Skin of body (tissue), 2 donors: ENCODE results near the gene EDDM3A. TPM values are rescaled to one million over a fixed set of nuclear protein-coding genes. Genes with fewer than 3 reads are reported as not detected.

Experiments used
- DNase-seq: peaks from one replicate; lab custom pipeline; 2025; lab: John Stamatoyannopoulos, UW
- total RNA-seq: library from RNA; depleted of rRNA; stranded (reverse); fragments of >200 nt; gene quantifications from one replicate; pipeline ENCODE4 v1.2.3, GENCODE V29; 2014

Gene EDDM3A
- total RNA-seq, 1 donor from 2014 or later: not detected

DNA sequence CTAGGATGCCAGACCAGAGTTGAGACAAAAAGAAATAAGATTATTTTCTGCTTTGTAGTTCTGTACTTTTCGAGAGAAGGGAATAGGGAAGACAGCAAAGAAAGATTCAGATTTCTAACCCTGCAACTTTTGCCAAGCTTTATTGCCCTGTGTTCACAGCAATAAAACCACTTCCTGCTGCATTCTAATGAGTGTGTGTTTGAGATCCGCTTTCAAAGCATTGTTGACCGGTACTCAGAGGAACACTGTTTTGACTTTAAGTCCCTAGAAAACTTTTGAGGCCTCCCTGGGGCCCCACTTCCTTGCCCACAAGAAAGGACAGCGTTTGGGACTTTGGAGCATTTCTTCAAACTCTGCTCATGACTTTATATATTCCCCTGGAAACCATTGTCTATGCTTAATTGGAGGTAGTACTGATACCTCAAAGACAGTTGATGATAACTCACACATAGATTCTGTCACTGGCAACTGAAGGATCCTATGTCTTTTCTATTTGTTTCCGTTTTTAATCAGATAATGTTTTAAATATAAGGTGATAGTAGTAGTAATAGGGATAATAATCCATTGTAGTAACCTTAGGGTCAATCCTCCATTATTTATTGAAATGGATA is 36.7 kb downstream of the EDDM3A start:
- no peak for DNase-seq

DNA sequence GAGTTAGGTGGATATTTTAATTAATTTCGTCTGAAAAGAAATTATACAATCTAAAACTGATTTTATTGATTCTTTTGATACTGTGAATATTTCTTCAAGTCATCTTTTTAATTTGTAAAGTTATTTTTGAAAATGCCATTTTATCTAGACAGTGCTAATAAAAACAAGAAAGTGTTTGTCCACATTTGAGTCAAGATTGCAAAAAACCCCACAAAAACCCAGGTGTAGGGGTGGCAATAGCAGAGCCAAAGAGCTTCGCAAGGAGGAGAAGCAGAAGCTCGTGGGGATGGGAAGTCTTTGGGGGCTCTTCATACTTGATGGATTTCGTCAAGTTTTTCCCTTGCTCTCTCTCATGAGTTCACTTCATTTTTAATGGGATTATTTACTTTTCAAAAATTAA is 41.3 kb downstream of the EDDM3A start:
- no peak for DNase-seq

DNA sequence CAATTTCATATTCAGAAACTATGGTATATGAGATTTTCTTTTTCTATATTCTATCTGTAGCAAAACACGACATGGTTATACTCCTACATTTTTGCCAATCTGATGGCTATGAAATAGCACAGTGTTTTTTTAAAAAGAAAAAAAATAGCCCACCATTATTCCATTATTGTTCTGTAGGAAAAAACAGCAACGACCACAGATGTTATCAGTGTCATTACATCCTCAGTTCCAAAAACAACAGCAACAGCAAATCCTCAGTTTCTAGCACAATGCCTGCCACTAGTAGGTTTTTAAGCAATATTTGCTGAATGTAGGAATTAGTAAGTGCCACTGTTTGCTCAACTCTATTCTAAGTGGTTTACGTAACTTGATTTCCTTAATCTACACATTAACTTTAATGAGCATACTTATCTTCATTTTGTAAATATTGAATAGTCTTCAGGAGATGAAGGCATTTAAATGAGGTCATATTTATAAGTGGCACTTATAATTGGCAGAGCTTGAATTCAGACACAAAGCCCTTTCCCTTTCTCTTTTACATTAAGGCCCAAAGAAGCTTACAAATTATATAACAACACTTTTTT is 43.6 kb downstream of the EDDM3A start:
- no peak for DNase-seq

- DNase-seq: no peak
These were observed 44.9 kb downstream of the EDDM3A start for GRCh38 chr14:20790464-20791116.

GRCh38 chr14:20791187-20791586 is 45.5 kb downstream of the EDDM3A start:
- DNase-seq: no peak

- no peak for DNase-seq
These were observed 45.9 kb downstream of the EDDM3A start for GRCh38 chr14:20791597-20791996.

GRCh38 chr14:20792556-20792955 is 46.9 kb downstream of the EDDM3A start:
- DNase-seq: no peak

- no peak for DNase-seq
These were observed 49.1 kb downstream of the EDDM3A start for GRCh38 chr14:20794644-20795369.

GRCh38 chr14:20797164-20797563 is 51.5 kb downstream of the EDDM3A start:
- DNase-seq: no peak

Other genes with a start within 250 kb of the EDDM3A start
- not detected for gene RNASE10, start 240.3 kb upstream of the EDDM3A start, total RNA-seq
- not detected for gene RNASE9, start 184.8 kb upstream of the EDDM3A start, total RNA-seq
- gene RNASE11, start 157.9 kb upstream of the EDDM3A start, total RNA-seq: not detected
- gene RNASE12, start 154.5 kb upstream of the EDDM3A start, total RNA-seq: not detected
- gene OR6S1, start 104.2 kb upstream of the EDDM3A start, total RNA-seq: not detected
- gene RNASE4, start 61.3 kb upstream of the EDDM3A start, total RNA-seq: 31.1 TPM
- 9.6 TPM for gene ANG, start 57.1 kb upstream of the EDDM3A start, total RNA-seq
- gene EDDM3B, start 22.5 kb downstream of the EDDM3A start, total RNA-seq: not detected
- gene RNASE6, start 35.4 kb downstream of the EDDM3A start, total RNA-seq: 7.9 TPM
- gene RNASE1, start 57.0 kb downstream of the EDDM3A start, total RNA-seq: 148 TPM
- gene RNASE3, start 145.5 kb downstream of the EDDM3A start, total RNA-seq: 2.7 TPM
- gene RNASE2, start 209.6 kb downstream of the EDDM3A start, total RNA-seq: 6.1 TPM
- gene METTL17, start 244.1 kb downstream of the EDDM3A start, total RNA-seq: 34.0 TPM